SJSA1 (cell line): ENCODE results near the gene FBXL17. TPM values are rescaled to one million over a fixed set of nuclear protein-coding genes. Genes with fewer than 3 reads are reported as not detected.

Source experiments
- DNase-seq, 2 experiments: peaks; one replicate each; pipeline ENCODE4 v3.0.0-alpha.2; 2015 to 2020; ENCODE audit warnings: low spot score in 2 of 2, low read depth in 1 of 2
- H3K27ac ChIP-seq: fragments of 250-450 bp; sonication (Bioruptor Pico); 2 replicates; pipeline ENCODE4 v1.5.1; 2020; ENCODE audit warnings: mild to moderate bottlenecking, moderate library complexity
- H3K27me3 ChIP-seq: fragments of 250-450 bp; sonication (Bioruptor Pico); replicated peaks from 2 replicates; pipeline ENCODE4 v1.5.1; 2020; ENCODE audit warnings: mild to moderate bottlenecking, moderate library complexity
- H3K36me3 ChIP-seq: fragments of 250-450 bp; sonication (Bioruptor Pico); 2 replicates; pipeline ENCODE4 v1.5.1; 2020; ENCODE audit warnings: mild to moderate bottlenecking
- H3K4me1 ChIP-seq: fragments of 250-450 bp; sonication (Bioruptor Pico); replicated peaks from 2 replicates; pipeline ENCODE4 v1.6.1; 2021; ENCODE audit warnings: mild to moderate bottlenecking
- H3K4me3 ChIP-seq: fragments of 250-450 bp; sonication (Bioruptor Pico); 2 replicates; pipeline ENCODE4 v1.5.1; 2020; ENCODE audit warnings: mild to moderate bottlenecking
- H3K9me3 ChIP-seq: fragments of 250-450 bp; sonication (Bioruptor Pico); replicated peaks from 2 replicates; pipeline ENCODE4 v1.5.1; 2020; ENCODE audit warnings: mild to moderate bottlenecking
- total RNA-seq: library from RNA; depleted of rRNA; stranded (reverse); fragments of >200 nt; shearing (Covaris generic); gene quantifications from 2 replicates; pipeline ENCODE4 v1.2.3, GENCODE V29; 2014

Gene FBXL17
- total RNA-seq, 1 experiment from 2014 or later: 11.5 TPM

- Histone ChIP-seq H3K4me3 (no peak overlapping the region), H3K27ac (no peak overlapping the region), H3K9me3 (no peaks in the 10 kb centered on the region), H3K36me3 (no peaks in the 10 kb centered on the region), H3K4me1 (no peaks in the 10 kb centered on the region), H3K27me3 (no peaks in the 10 kb centered on the region)
- no peak for DNase-seq
Measured at GRCh38 chr5:107937204-107937603, 444.7 kb downstream of the FBXL17 start.

- no peak for DNase-seq
Measured at GRCh38 chr5:107936515-107936914, 445.4 kb downstream of the FBXL17 start.

GRCh38 chr5:107935645-107936044, 446.3 kb downstream of the FBXL17 start:
- Histone ChIP-seq H3K4me1 (no peaks in the 10 kb centered on the region), H3K9me3 (no peaks in the 10 kb centered on the region), H3K36me3 (no peaks in the 10 kb centered on the region), H3K27ac (no peak overlapping the region), H3K4me3 (no peak overlapping the region), H3K27me3 (no peaks in the 10 kb centered on the region)
- DNase-seq: no peak

More at GRCh38 chr5:107936515-107936914, 445.4 kb downstream of the FBXL17 start:
- Histone ChIP-seq H3K4me3 (no peak overlapping the region), H3K9me3 (no peaks in the 10 kb centered on the region), H3K27ac (no peak overlapping the region), H3K36me3 (no peaks in the 10 kb centered on the region), H3K4me1 (no peaks in the 10 kb centered on the region), H3K27me3 (no peaks in the 10 kb centered on the region)

- no peaks in the 10 kb centered on the region for H3K27me3 ChIP-seq
- no peak overlapping the region for H3K4me3 ChIP-seq
- no peak for DNase-seq
- no peaks in the 10 kb centered on the region for H3K36me3 ChIP-seq
- no peak overlapping the region for H3K27ac ChIP-seq
- H3K9me3 ChIP-seq: no peaks in the 10 kb centered on the region
- H3K4me1 ChIP-seq: no peaks in the 10 kb centered on the region
Measured at GRCh38 chr5:107933326-107933725, 448.6 kb downstream of the FBXL17 start.

GRCh38 chr5:107930891-107931290, 451.0 kb downstream of the FBXL17 start:
- Histone ChIP-seq H3K27ac (no peak overlapping the region), H3K4me3 (no peak overlapping the region), H3K9me3 (no peaks in the 10 kb centered on the region), H3K36me3 (no peaks in the 10 kb centered on the region), H3K27me3 (no peaks in the 10 kb centered on the region), H3K4me1 (no peaks in the 10 kb centered on the region)
- DNase-seq: no peak

GRCh38 chr5:107930092-107930491, 451.8 kb downstream of the FBXL17 start:
- Histone ChIP-seq H3K27ac (no peak overlapping the region), H3K4me3 (no peak overlapping the region)
- no peak for DNase-seq

GRCh38 chr5:107929080-107929479, 452.8 kb downstream of the FBXL17 start:
- no peaks in the 10 kb centered on the region for H3K36me3 ChIP-seq
- H3K4me1 ChIP-seq: no peaks in the 10 kb centered on the region
- H3K27ac ChIP-seq: no peak overlapping the region
- H3K27me3 ChIP-seq: no peaks in the 10 kb centered on the region
- H3K4me3 ChIP-seq: no peak overlapping the region
- no peak for DNase-seq
- H3K9me3 ChIP-seq: no peaks in the 10 kb centered on the region

More at GRCh38 chr5:107930092-107930491, 451.8 kb downstream of the FBXL17 start:
- Histone ChIP-seq H3K36me3 (no peaks in the 10 kb centered on the region), H3K4me1 (no peaks in the 10 kb centered on the region), H3K27me3 (no peaks in the 10 kb centered on the region), H3K9me3 (no peaks in the 10 kb centered on the region)

- H3K4me3 ChIP-seq: no peak overlapping the region
Measured at GRCh38 chr5:107926121-107926520, 455.8 kb downstream of the FBXL17 start.

GRCh38 chr5:107925200-107925599, 456.7 kb downstream of the FBXL17 start:
- no peak for DNase-seq
- no peaks in the 10 kb centered on the region for H3K9me3 ChIP-seq
- H3K4me1 ChIP-seq: no peaks in the 10 kb centered on the region
- no peaks in the 10 kb centered on the region for H3K36me3 ChIP-seq
- no peaks in the 10 kb centered on the region for H3K27me3 ChIP-seq
- no peak overlapping the region for H3K4me3 ChIP-seq
- H3K27ac ChIP-seq: no peak overlapping the region

More at GRCh38 chr5:107926121-107926520, 455.8 kb downstream of the FBXL17 start:
- Histone ChIP-seq H3K27me3 (no peaks in the 10 kb centered on the region), H3K27ac (no peak overlapping the region), H3K4me1 (no peaks in the 10 kb centered on the region), H3K36me3 (no peaks in the 10 kb centered on the region), H3K9me3 (no peaks in the 10 kb centered on the region)
- DNase-seq: no peak

- Histone ChIP-seq H3K36me3 (no peaks in the 10 kb centered on the region), H3K4me3 (no peak overlapping the region), H3K27me3 (no peaks in the 10 kb centered on the region), H3K9me3 (no peaks in the 10 kb centered on the region), H3K4me1 (no peaks in the 10 kb centered on the region), H3K27ac (no peak overlapping the region)
- no peak for DNase-seq
Measured at GRCh38 chr5:107919969-107920368, 461.9 kb downstream of the FBXL17 start.

GRCh38 chr5:107919361-107919760, 462.5 kb downstream of the FBXL17 start:
- H3K27me3 ChIP-seq: no peaks in the 10 kb centered on the region
- H3K36me3 ChIP-seq: no peaks in the 10 kb centered on the region
- H3K4me1 ChIP-seq: no peaks in the 10 kb centered on the region
- no peak for DNase-seq
- no peak overlapping the region for H3K4me3 ChIP-seq
- H3K9me3 ChIP-seq: no peaks in the 10 kb centered on the region
- H3K27ac ChIP-seq: no peak overlapping the region

- no peak overlapping the region for H3K27ac ChIP-seq
- no peak for DNase-seq
- H3K4me3 ChIP-seq: no peak overlapping the region
- no peaks in the 10 kb centered on the region for H3K9me3 ChIP-seq
- H3K27me3 ChIP-seq: no peaks in the 10 kb centered on the region
- no peaks in the 10 kb centered on the region for H3K36me3 ChIP-seq
- H3K4me1 ChIP-seq: no peaks in the 10 kb centered on the region
Measured at GRCh38 chr5:107917983-107918382, 463.9 kb downstream of the FBXL17 start.

- Histone ChIP-seq H3K27ac (no peak overlapping the region), H3K27me3 (no peaks in the 10 kb centered on the region), H3K9me3 (no peaks in the 10 kb centered on the region), H3K4me1 (no peaks in the 10 kb centered on the region), H3K36me3 (no peaks in the 10 kb centered on the region), H3K4me3 (no peak overlapping the region)
- no peak for DNase-seq
Measured at GRCh38 chr5:107916731-107917725, 464.9 kb downstream of the FBXL17 start.

- no peak overlapping the region for H3K4me3 ChIP-seq
- no peaks in the 10 kb centered on the region for H3K27me3 ChIP-seq
- H3K4me1 ChIP-seq: no peaks in the 10 kb centered on the region
- no peak overlapping the region for H3K27ac ChIP-seq
- no peak for DNase-seq
- no peaks in the 10 kb centered on the region for H3K36me3 ChIP-seq
- no peaks in the 10 kb centered on the region for H3K9me3 ChIP-seq
Measured at GRCh38 chr5:107915176-107915812, 466.6 kb downstream of the FBXL17 start.
